WTC11 (cell line): ENCODE measurements around the gene PLIN4.

ENCODE experiments used
- ELF4 ChIP-seq: sonication (generic); formaldehyde crosslinking; IDR thresholded peaks from 2 replicates; pipeline ENCODE4 v1.8.1; 2022; ENCODE audit warnings: low read depth, mild to moderate bottlenecking, moderate library complexity, missing genetic modification reagents
- ETV6 ChIP-seq: sonication (generic); formaldehyde crosslinking; IDR thresholded peaks from 2 replicates; pipeline ENCODE4 v1.8.1; 2022; ENCODE audit warnings: mild to moderate bottlenecking, missing genetic modification reagents
- FOXP1 ChIP-seq: sonication (generic); formaldehyde crosslinking; IDR thresholded peaks from 2 replicates; pipeline ENCODE4 v1.8.0; 2022; ENCODE audit warnings: missing genetic modification reagents, mild to moderate bottlenecking, moderate library complexity, borderline replicate concordance
- MYBL2 ChIP-seq: sonication (generic); formaldehyde crosslinking; IDR thresholded peaks from 2 replicates; pipeline ENCODE4 v1.8.1; 2023; ENCODE audit warnings: mild to moderate bottlenecking, moderate library complexity, missing genetic modification reagents
- SP1 ChIP-seq: sonication (generic); formaldehyde crosslinking; conservative IDR thresholded peaks from 2 replicates; pipeline ENCODE4 v1.8.1; 2022; ENCODE audit warnings: missing genetic modification reagents
- TEAD1 ChIP-seq: sonication (generic); formaldehyde crosslinking; IDR thresholded peaks from 2 replicates; pipeline ENCODE4 v1.8.0; 2022; ENCODE audit warnings: mild to moderate bottlenecking, missing genetic modification reagents
- TEAD4 ChIP-seq: sonication (generic); formaldehyde crosslinking; IDR thresholded peaks from 2 replicates; pipeline ENCODE4 v1.8.0; 2022; ENCODE audit warnings: mild to moderate bottlenecking, missing genetic modification reagents
- TF ChIP-seq, protein P1 (sequence below): fragments of 200-600 bp; IDR thresholded peaks from 2 replicates; pipeline ENCODE4 v1.8.0; 2022; ENCODE audit warnings: antibody characterized with exemption
- TF ChIP-seq, protein P2 (sequence below): sonication (generic); formaldehyde crosslinking; IDR thresholded peaks from 2 replicates; pipeline ENCODE4 v1.8.1; 2022; ENCODE audit warnings: mild to moderate bottlenecking, moderate library complexity, missing genetic modification reagents
- TF ChIP-seq, protein P3 (sequence below): sonication (generic); formaldehyde crosslinking; IDR thresholded peaks from 2 replicates; pipeline ENCODE4 v1.8.1; 2022; ENCODE audit warnings: missing genetic modification reagents, borderline replicate concordance
- TF ChIP-seq, protein P4 (sequence below): sonication (generic); formaldehyde crosslinking; IDR thresholded peaks from 2 replicates; pipeline ENCODE4 v1.8.1; 2023; ENCODE audit warnings: mild to moderate bottlenecking, missing genetic modification reagents, borderline replicate concordance
- TF ChIP-seq, protein P5 (sequence below): sonication (generic); formaldehyde crosslinking; IDR thresholded peaks from 2 replicates; pipeline ENCODE4 v1.8.1; 2022; ENCODE audit warnings: low read depth, missing genetic modification reagents, borderline replicate concordance
- TF ChIP-seq, protein P6 (sequence below): sonication (generic); formaldehyde crosslinking; IDR thresholded peaks from 2 replicates; pipeline ENCODE4 v1.8.0; 2022; ENCODE audit warnings: missing genetic modification reagents

DNA sequence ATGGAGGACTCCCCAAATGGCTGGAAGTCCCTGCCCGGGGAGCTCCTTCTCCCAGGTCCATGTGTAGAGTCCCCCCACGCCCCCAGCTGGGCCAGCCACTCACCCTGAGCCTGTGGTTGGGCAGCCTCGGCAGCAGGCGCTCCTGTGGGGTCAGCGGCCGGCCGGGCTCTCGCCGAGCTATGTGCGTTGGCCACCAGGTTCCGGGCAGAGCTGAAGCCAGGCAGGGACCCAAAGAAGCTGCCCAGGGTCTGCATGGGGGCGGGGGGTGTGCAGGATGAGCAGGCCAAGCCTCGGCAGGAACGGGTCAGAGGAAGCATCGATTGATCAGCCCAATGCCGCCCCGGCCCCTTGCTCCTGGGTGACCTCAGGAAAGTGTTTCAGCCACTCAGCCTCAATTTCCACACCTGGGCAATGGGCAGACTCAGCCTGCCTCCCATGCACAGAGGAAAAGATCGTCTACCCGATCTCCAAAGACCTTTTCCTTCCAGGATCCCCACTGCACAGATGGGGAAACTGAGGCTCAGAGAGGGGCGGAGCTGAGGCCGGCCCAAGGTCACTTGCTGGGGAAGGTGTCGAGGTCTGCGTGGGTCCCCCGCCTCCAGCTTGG, 732 bp downstream of the PLIN4 start:
- TF ChIP-seq, protein P1, sequence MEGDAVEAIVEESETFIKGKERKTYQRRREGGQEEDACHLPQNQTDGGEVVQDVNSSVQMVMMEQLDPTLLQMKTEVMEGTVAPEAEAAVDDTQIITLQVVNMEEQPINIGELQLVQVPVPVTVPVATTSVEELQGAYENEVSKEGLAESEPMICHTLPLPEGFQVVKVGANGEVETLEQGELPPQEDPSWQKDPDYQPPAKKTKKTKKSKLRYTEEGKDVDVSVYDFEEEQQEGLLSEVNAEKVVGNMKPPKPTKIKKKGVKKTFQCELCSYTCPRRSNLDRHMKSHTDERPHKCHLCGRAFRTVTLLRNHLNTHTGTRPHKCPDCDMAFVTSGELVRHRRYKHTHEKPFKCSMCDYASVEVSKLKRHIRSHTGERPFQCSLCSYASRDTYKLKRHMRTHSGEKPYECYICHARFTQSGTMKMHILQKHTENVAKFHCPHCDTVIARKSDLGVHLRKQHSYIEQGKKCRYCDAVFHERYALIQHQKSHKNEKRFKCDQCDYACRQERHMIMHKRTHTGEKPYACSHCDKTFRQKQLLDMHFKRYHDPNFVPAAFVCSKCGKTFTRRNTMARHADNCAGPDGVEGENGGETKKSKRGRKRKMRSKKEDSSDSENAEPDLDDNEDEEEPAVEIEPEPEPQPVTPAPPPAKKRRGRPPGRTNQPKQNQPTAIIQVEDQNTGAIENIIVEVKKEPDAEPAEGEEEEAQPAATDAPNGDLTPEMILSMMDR = no peak
- TF ChIP-seq, protein P2, sequence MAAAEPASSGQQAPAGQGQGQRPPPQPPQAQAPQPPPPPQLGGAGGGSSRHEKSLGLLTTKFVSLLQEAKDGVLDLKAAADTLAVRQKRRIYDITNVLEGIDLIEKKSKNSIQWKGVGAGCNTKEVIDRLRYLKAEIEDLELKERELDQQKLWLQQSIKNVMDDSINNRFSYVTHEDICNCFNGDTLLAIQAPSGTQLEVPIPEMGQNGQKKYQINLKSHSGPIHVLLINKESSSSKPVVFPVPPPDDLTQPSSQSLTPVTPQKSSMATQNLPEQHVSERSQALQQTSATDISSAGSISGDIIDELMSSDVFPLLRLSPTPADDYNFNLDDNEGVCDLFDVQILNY = no peak
- TF ChIP-seq ETV6 (CRISPR knock-in tag) (no peak), MYBL2 (no peak), TEAD4 (CRISPR knock-in tag) (no peak), ELF4 (no peak), SP1 (CRISPR knock-in tag) (no peak), TEAD1 (CRISPR knock-in tag) (no peak), FOXP1 (CRISPR knock-in tag) (no peak)
- TF ChIP-seq, protein P3, sequence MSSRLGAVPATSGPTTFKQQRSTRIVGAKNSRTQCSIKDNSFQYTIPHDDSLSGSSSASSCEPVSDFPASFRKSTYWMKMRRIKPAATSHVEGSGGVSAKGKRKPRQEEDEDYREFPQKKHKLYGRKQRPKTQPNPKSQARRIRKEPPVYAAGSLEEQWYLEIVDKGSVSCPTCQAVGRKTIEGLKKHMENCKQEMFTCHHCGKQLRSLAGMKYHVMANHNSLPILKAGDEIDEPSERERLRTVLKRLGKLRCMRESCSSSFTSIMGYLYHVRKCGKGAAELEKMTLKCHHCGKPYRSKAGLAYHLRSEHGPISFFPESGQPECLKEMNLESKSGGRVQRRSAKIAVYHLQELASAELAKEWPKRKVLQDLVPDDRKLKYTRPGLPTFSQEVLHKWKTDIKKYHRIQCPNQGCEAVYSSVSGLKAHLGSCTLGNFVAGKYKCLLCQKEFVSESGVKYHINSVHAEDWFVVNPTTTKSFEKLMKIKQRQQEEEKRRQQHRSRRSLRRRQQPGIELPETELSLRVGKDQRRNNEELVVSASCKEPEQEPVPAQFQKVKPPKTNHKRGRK = no peak
- TF ChIP-seq, protein P4, sequence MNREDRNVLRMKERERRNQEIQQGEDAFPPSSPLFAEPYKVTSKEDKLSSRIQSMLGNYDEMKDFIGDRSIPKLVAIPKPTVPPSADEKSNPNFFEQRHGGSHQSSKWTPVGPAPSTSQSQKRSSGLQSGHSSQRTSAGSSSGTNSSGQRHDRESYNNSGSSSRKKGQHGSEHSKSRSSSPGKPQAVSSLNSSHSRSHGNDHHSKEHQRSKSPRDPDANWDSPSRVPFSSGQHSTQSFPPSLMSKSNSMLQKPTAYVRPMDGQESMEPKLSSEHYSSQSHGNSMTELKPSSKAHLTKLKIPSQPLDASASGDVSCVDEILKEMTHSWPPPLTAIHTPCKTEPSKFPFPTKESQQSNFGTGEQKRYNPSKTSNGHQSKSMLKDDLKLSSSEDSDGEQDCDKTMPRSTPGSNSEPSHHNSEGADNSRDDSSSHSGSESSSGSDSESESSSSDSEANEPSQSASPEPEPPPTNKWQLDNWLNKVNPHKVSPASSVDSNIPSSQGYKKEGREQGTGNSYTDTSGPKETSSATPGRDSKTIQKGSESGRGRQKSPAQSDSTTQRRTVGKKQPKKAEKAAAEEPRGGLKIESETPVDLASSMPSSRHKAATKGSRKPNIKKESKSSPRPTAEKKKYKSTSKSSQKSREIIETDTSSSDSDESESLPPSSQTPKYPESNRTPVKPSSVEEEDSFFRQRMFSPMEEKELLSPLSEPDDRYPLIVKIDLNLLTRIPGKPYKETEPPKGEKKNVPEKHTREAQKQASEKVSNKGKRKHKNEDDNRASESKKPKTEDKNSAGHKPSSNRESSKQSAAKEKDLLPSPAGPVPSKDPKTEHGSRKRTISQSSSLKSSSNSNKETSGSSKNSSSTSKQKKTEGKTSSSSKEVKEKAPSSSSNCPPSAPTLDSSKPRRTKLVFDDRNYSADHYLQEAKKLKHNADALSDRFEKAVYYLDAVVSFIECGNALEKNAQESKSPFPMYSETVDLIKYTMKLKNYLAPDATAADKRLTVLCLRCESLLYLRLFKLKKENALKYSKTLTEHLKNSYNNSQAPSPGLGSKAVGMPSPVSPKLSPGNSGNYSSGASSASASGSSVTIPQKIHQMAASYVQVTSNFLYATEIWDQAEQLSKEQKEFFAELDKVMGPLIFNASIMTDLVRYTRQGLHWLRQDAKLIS (CRISPR knock-in tag) = no peak
- TF ChIP-seq, protein P5, sequence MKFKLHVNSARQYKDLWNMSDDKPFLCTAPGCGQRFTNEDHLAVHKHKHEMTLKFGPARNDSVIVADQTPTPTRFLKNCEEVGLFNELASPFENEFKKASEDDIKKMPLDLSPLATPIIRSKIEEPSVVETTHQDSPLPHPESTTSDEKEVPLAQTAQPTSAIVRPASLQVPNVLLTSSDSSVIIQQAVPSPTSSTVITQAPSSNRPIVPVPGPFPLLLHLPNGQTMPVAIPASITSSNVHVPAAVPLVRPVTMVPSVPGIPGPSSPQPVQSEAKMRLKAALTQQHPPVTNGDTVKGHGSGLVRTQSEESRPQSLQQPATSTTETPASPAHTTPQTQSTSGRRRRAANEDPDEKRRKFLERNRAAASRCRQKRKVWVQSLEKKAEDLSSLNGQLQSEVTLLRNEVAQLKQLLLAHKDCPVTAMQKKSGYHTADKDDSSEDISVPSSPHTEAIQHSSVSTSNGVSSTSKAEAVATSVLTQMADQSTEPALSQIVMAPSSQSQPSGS (CRISPR knock-in tag) = no peak
- TF ChIP-seq, protein P6, sequence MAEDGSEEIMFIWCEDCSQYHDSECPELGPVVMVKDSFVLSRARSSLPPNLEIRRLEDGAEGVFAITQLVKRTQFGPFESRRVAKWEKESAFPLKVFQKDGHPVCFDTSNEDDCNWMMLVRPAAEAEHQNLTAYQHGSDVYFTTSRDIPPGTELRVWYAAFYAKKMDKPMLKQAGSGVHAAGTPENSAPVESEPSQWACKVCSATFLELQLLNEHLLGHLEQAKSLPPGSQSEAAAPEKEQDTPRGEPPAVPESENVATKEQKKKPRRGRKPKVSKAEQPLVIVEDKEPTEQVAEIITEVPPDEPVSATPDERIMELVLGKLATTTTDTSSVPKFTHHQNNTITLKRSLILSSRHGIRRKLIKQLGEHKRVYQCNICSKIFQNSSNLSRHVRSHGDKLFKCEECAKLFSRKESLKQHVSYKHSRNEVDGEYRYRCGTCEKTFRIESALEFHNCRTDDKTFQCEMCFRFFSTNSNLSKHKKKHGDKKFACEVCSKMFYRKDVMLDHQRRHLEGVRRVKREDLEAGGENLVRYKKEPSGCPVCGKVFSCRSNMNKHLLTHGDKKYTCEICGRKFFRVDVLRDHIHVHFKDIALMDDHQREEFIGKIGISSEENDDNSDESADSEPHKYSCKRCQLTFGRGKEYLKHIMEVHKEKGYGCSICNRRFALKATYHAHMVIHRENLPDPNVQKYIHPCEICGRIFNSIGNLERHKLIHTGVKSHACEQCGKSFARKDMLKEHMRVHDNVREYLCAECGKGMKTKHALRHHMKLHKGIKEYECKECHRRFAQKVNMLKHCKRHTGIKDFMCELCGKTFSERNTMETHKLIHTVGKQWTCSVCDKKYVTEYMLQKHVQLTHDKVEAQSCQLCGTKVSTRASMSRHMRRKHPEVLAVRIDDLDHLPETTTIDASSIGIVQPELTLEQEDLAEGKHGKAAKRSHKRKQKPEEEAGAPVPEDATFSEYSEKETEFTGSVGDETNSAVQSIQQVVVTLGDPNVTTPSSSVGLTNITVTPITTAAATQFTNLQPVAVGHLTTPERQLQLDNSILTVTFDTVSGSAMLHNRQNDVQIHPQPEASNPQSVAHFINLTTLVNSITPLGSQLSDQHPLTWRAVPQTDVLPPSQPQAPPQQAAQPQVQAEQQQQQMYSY (CRISPR knock-in tag) = no peak
